RWPE1 (cell line): ENCODE results near the gene CCDC6.

Source experiments
- CTCF ChIA-PET: fragments of 350-600 bp; sonication (Branson Sonifier 250); formaldehyde crosslinking; extraction: SDS; loops from one replicate; lab custom pipeline; 2021; lab: Yijun Ruan, JAX
- POLR2A ChIA-PET: fragments of 400-600 bp; formaldehyde crosslinking; extraction: SDS; loops from one replicate; lab custom pipeline; 2020; ENCODE audit warnings: antibody characterized with exemption; ENCODE audit not compliant: low non-redundant PET; lab: Yijun Ruan, JAX
- DNase-seq: peaks from one replicate; pipeline ENCODE4 v3.0.0; 2012; ENCODE audit warnings: low spot score
- H3K27ac ChIP-seq: fragments of 450-650 bp; 2 replicates; pipeline ENCODE4 v1.5.1; 2017
- TF ChIP-seq, protein P1 (sequence below): fragments of 450-650 bp; conservative IDR thresholded peaks from 2 replicates; pipeline ENCODE4 v1.5.1; 2017; ENCODE audit warnings: low read depth, mild to moderate bottlenecking

Gene CCDC6

DNA sequence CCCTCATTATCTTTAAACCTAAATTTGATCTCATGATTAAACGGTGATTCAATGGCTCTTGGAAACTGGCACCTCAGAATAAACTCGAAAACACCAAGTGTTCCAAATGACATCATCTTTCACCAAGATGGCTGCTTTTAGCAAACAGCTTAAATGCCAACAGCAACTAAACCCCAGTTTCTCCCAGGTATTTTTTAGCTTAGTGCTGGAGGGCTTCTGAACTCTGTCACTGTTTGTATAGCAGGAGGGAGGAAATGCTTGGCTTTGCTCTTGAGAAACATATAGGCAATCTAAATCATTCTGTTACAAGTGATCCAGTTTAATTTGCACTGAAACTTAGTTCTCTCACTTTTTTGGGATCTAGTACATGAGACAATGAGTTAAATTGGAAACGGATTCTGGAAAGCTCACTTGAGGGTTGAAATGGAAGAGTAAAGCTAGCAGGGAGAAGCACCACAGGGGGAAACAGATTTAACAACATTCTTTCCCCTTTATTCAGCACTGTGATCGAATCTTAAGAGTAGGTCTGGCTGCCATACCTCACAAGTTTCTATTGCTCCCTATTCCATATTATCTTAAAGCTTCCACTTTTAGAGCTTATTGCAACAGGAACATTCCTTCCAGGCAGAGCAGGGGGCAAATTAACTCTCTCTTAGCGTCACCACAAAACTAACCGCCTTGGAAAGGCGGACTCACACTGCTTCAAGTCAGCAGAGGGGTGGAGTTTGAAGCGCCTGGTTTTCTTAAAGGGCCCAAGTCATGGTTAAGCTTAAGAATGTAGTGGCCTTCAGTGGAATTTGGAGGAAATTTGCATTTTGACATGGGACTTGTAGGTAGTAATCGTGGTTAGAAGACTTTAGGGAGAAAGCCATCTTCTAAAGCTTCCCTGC lies 1.8 kb upstream of the CCDC6 start:
- H3K27ac ChIP-seq = no peak overlapping the region
- CTCF ChIA-PET = interaction anchor here (0.6 to 1.3 kb wide), 5 partner anchors 15 to 692 kb away, joined by 3 to 6 read pairs (median 4); no protein-coding TSS in a partner anchor
- DNase-seq = no peak
- TF ChIP-seq, protein P1, sequence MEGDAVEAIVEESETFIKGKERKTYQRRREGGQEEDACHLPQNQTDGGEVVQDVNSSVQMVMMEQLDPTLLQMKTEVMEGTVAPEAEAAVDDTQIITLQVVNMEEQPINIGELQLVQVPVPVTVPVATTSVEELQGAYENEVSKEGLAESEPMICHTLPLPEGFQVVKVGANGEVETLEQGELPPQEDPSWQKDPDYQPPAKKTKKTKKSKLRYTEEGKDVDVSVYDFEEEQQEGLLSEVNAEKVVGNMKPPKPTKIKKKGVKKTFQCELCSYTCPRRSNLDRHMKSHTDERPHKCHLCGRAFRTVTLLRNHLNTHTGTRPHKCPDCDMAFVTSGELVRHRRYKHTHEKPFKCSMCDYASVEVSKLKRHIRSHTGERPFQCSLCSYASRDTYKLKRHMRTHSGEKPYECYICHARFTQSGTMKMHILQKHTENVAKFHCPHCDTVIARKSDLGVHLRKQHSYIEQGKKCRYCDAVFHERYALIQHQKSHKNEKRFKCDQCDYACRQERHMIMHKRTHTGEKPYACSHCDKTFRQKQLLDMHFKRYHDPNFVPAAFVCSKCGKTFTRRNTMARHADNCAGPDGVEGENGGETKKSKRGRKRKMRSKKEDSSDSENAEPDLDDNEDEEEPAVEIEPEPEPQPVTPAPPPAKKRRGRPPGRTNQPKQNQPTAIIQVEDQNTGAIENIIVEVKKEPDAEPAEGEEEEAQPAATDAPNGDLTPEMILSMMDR = no peak
- POLR2A ChIA-PET = interaction anchor here (1.0 kb wide), 1 partner anchor 16 kb away, joined by 3 read pairs; no protein-coding TSS in a partner anchor

DNA sequence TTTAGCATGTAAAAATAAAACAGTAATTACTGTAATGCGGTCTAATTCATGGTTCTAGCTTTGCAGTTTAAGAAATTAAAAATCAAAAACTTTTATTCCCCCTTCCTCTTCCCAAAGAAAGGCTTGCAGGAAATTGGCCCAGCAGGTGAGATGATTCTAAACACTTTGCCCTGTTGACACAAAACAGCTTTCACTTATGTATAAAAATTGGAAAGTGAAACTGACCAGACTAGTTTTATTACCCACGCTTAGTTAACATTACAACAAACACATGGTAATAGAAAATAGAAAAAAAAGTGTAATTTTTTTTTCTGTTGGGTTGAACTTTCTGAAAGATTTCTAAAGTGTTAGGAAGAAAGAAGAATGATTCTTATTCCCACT lies 1.2 kb upstream of the CCDC6 start:
- no peak overlapping the region for H3K27ac ChIP-seq
- ChIA-PET POLR2A (no interaction called here), CTCF (interaction anchor here (0.6 to 0.7 kb wide), 5 partner anchors 15 to 1376 kb away, joined by 3 to 6 read pairs (median 3); no protein-coding TSS in a partner anchor)
- TF ChIP-seq, protein P1 = no peak
- no peak for DNase-seq

DNA sequence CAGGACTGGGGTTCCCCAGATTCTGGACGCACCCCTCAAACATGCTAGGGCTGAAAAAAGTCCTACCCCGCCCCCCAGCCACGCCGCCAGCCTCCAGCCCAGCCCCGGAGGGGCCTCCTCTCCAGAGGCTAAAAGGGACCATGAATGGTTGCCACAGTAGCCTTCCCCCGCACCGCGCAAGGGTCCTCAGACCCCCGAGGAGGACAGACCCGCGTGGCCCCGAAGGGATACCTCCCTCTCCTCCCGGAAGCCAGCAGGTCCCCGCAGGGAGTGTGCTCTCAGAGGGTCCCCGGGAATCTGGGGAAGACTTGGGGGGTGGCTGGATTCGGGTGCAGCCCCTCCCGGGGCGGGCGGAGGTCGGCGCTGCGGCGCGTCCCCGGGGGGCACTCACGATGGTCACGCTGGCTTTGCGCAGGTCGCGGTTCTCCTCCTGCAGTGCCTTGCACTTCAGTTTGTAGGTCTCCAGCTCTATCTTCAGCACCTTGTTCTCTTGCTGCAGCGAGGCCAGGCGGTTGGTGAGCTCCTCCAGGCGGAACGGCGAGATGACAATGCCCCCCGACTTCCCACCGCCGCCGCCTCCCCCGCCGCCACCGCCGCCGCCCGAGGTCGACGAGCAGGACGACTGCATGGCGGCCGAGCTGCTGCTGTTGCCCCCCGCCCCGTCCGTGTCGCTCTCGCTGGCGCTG lies 482 bp downstream of the CCDC6 start:
- TF ChIP-seq, protein P1 = no peak
- no peak for DNase-seq
- peak overlapping the region; percentile 89 for H3K27ac ChIP-seq
- POLR2A ChIA-PET = interaction anchor here (0.8 to 1.5 kb wide), 2 partner anchors 14 to 41 kb away, joined by 3 to 12 read pairs; no protein-coding TSS in a partner anchor
- CTCF ChIA-PET = interaction anchor here (0.5 to 1.3 kb wide), 10 partner anchors 11 to 192 kb away, joined by 3 to 7 read pairs (median 3); no protein-coding TSS in a partner anchor

DNA sequence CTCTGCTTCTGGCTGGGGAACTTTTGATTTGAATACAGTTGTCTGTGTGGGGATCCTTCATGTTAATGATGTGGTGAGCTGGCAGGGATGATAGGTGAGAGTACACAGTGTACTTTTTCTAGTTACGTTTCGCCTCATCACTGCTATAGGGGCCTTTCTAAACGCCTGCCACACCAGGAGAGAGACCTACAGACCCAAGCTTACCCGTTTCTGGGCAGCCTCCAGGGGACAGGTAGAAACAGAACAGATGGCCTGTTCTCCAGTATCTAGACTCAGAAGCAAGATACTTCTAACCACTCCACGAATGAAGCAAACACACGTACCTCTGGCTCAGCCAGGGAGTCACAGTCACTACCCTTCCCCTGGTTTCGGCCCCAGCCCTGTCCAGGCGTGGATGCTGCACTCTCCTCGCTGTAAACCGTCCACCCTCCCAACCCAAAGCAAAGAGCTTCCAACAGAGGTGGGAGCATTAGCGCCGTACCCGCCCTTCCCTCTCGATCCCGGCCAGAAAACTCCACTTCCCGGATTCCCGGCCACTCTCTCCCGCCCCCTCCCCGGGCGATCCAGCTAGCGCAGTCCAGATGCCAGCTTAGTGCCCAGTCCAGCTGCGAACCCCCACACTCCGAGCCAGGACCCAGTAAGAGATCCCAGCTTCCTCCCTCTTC lies 1.2 kb downstream of the CCDC6 start:
- POLR2A ChIA-PET = interaction anchor here (0.6 kb wide), 1 partner anchor 71 kb away, joined by 3 read pairs; no protein-coding TSS in a partner anchor
- TF ChIP-seq, protein P1 = no peak
- DNase-seq = no peak
- CTCF ChIA-PET = interaction anchor here (0.7 to 1.0 kb wide), 2 partner anchors 40 to 135 kb away, joined by 3 to 8 read pairs; no protein-coding TSS in a partner anchor
- H3K27ac ChIP-seq = peak overlapping the region; percentile 89

DNA sequence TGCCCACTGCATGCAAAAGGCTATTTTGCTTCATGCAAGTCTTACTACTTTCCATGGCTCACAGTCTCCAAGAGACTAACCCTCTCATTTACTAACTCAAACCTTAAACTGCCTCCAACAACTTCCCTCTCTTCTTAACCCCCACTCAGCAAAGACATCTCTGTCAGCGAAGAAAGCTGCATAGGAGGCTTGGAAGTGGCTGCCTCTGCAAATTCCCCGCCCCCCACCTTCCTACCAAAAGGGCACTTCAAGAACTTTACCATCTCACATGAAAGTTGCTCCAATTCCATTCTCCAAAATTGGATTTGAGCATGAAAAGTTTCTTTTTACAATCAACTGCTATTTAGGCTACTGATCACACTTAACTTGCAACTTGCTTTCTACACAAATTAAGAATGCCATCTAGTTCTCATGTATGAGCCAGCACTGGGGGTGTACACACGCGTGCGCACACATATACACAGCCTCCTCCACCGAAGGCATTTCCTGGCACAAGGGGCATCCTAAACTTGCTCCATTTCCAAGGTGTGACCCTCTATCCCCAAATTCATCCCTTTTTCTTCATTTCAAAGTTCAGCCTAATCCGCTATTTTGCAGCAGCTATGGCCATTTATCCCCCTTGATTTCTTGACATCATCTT lies 1.8 kb downstream of the CCDC6 start:
- ChIA-PET CTCF (interaction anchor here (0.7 to 1.0 kb wide), 2 partner anchors 40 to 136 kb away, joined by 3 to 8 read pairs; no protein-coding TSS in a partner anchor), POLR2A (interaction anchor here (0.6 kb wide), 1 partner anchor 70 kb away, joined by 3 read pairs; no protein-coding TSS in a partner anchor)
- peak overlapping the region; percentile 89 for H3K27ac ChIP-seq
- TF ChIP-seq, protein P1 = no peak
- no peak for DNase-seq
